IMR-90 (cell line): Measurements from ENCODE around the gene AKAP6. TPM values are rescaled to one million over a fixed set of nuclear protein-coding genes. Genes with fewer than 3 reads are reported as not detected.

Source experiments
- ATAC-seq: fragments of 200-7000 bp; cut with Tn5 transposase; 2 replicates; pipeline ENCODE4 v1.9.1; 2020; ENCODE audit warnings: low read depth, mild to moderate bottlenecking, moderate library complexity
- BruUV-seq: library from RNA; stranded (reverse); fragments of 400-500 nt; replicated peaks from 2 replicates; lab custom pipeline; 2021; lab: Mats Ljungman, UMichigan
- CTCF ChIA-PET: fragments of 300-600 bp; formaldehyde crosslinking; extraction: SDS; loops from one replicate; lab custom pipeline; 2021; ENCODE audit warnings: antibody characterized with exemption; lab: Yijun Ruan, JAX
- POLR2A ChIA-PET: fragments of 300-600 bp; sonication (Branson Sonifier 250); formaldehyde crosslinking; loops from one replicate; lab custom pipeline; 2022; ENCODE audit warnings: antibody characterized with exemption; ENCODE audit not compliant: unreplicated experiment; lab: Charles Lee
- DNase-seq: peaks from one replicate; pipeline ENCODE4 v3.0.0; 2013
- H2AFZ ChIP-seq: replicated peaks from 2 replicates; pipeline ENCODE3; 2013; ENCODE audit warnings: low read length, mild to moderate bottlenecking; ENCODE audit not compliant: poor library complexity
- H2AK5ac ChIP-seq: 2 replicates; pipeline ENCODE4 v1.6.1; 2013; ENCODE audit warnings: low read depth, low read length, inconsistent platforms
- H2AK9ac ChIP-seq: replicated peaks from 2 replicates; pipeline ENCODE3; 2013; ENCODE audit warnings: mild to moderate bottlenecking, low read depth, low read length, moderate library complexity; ENCODE audit not compliant: poor library complexity
- H2BK120ac ChIP-seq: 2 replicates; pipeline ENCODE4 v1.6.1; 2013; ENCODE audit warnings: low read depth, low read length, inconsistent platforms
- H2BK15ac ChIP-seq: 3 replicates; pipeline ENCODE4 v1.6.1; 2013; ENCODE audit warnings: low read depth, low read length, inconsistent platforms
- H2BK20ac ChIP-seq: 2 replicates; pipeline ENCODE4 v1.6.1; 2013; ENCODE audit warnings: low read depth, mild to moderate bottlenecking, inconsistent platforms, low read length, moderate library complexity
- H2BK5ac ChIP-seq: 2 replicates; pipeline ENCODE4 v1.6.1; 2013; ENCODE audit warnings: mild to moderate bottlenecking, low read depth, low read length, inconsistent platforms; ENCODE audit not compliant: poor library complexity, severe bottlenecking
- H3K14ac ChIP-seq: replicated peaks from 2 replicates; pipeline ENCODE4 v1.6.1; 2013; ENCODE audit warnings: low read depth, low read length, inconsistent platforms
- H3K18ac ChIP-seq: 2 replicates; pipeline ENCODE4 v1.6.1; 2013; ENCODE audit warnings: low read depth, low read length, control low read depth
- H3K23ac ChIP-seq: 2 replicates; pipeline ENCODE4 v1.6.1; 2013; ENCODE audit warnings: low read depth, low read length, inconsistent platforms
- H3K27ac ChIP-seq: 2 replicates; pipeline ENCODE4 v1.5.1; 2013; ENCODE audit warnings: mild to moderate bottlenecking, control low read depth, low read length; ENCODE audit not compliant: insufficient read depth
- H3K27me3 ChIP-seq: 2 replicates; pipeline ENCODE4 v1.6.1; 2013; ENCODE audit warnings: low read length; ENCODE audit not compliant: control insufficient read depth, insufficient read depth
- H3K36me3 ChIP-seq: 2 replicates; pipeline ENCODE4 v1.6.1; 2013; ENCODE audit warnings: low read length, mixed read lengths; ENCODE audit not compliant: control insufficient read depth, insufficient read depth
- H3K4ac ChIP-seq: 2 replicates; pipeline ENCODE4 v1.6.1; 2013; ENCODE audit warnings: low read depth, low read length, inconsistent platforms
- H3K4me1 ChIP-seq: 2 replicates; pipeline ENCODE4 v1.6.1; 2013; ENCODE audit warnings: low read length, mixed read lengths; ENCODE audit not compliant: control insufficient read depth, insufficient read depth
- H3K4me2 ChIP-seq: 2 replicates; pipeline ENCODE4 v1.6.1; 2013; ENCODE audit warnings: low read depth, mild to moderate bottlenecking, control low read depth, low read length, moderate library complexity
- H3K4me3 ChIP-seq: 2 replicates; pipeline ENCODE4 v1.5.1; 2013; ENCODE audit warnings: low read depth, mild to moderate bottlenecking, control low read depth, low read length, moderate library complexity; ENCODE audit not compliant: insufficient read depth
- H3K56ac ChIP-seq: 2 replicates; pipeline ENCODE4 v1.6.1; 2013; ENCODE audit warnings: low read length, inconsistent platforms; ENCODE audit not compliant: insufficient read depth; ENCODE audit errors: extremely low read depth
- H3K79me1 ChIP-seq, 2 experiments: 2 replicates each; pipeline ENCODE4 v1.6.1; 2013; ENCODE audit warnings: low read length in 2 of 2, inconsistent platforms in 1 of 2, low read depth in 1 of 2
- H3K9ac ChIP-seq: 2 replicates; pipeline ENCODE4 v1.6.1; 2013; ENCODE audit warnings: low read depth, low read length, control low read depth
- H3K9me1 ChIP-seq: 2 replicates; pipeline ENCODE4 v1.6.1; 2013; ENCODE audit warnings: low read length, inconsistent platforms; ENCODE audit not compliant: insufficient read depth
- H3K9me3 ChIP-seq: 2 replicates; pipeline ENCODE4 v1.6.1; 2013; ENCODE audit warnings: low read length; ENCODE audit not compliant: control insufficient read depth, insufficient read depth
- H4K20me1 ChIP-seq: 2 replicates; pipeline ENCODE4 v1.6.1; 2013; ENCODE audit warnings: low read length, inconsistent platforms; ENCODE audit not compliant: insufficient read depth
- H4K5ac ChIP-seq: 2 replicates; pipeline ENCODE4 v1.6.1; 2013; ENCODE audit warnings: mild to moderate bottlenecking, low read depth, low read length, control low read depth
- H4K8ac ChIP-seq, 2 experiments: 2 replicates each; pipeline ENCODE4 v1.6.1; 2013; ENCODE audit warnings: low read depth in 2 of 2, low read length in 2 of 2, control low read depth in 1 of 2, inconsistent platforms in 1 of 2
- H4K91ac ChIP-seq: 2 replicates; pipeline ENCODE4 v1.6.1; 2013; ENCODE audit warnings: low read depth, low read length, inconsistent platforms; ENCODE audit not compliant: insufficient read depth
- BHLHE40 ChIP-seq: fragments of 150-350 bp; IDR thresholded peaks from 2 replicates; pipeline ENCODE4 v1.6.1; 2016; ENCODE audit warnings: mild to moderate bottlenecking, low read depth, low read length
- CTCF ChIP-seq: conservative IDR thresholded peaks from 2 replicates; pipeline ENCODE4 v1.5.1; 2012; ENCODE audit warnings: mild to moderate bottlenecking, low read depth, low read length, improper control_type of control experiment
- ELK1 ChIP-seq: fragments of 150-350 bp; IDR thresholded peaks from 2 replicates; pipeline ENCODE4 v1.6.1; 2016; ENCODE audit warnings: low read depth, mild to moderate bottlenecking, low read length, moderate library complexity, borderline replicate concordance
- FOS ChIP-seq: fragments of 150-350 bp; IDR thresholded peaks from 2 replicates; pipeline ENCODE4 v1.6.1; 2016; ENCODE audit warnings: low read depth, low read length
- MAFK ChIP-seq: IDR thresholded peaks from 2 replicates; pipeline ENCODE4 v1.6.1; 2012; ENCODE audit warnings: low read depth, low read length, improper control_type of control experiment
- MXI1 ChIP-seq: IDR thresholded peaks from 2 replicates; pipeline ENCODE4 v1.6.1; 2012; ENCODE audit warnings: low read depth, mild to moderate bottlenecking, low read length, moderate library complexity, borderline replicate concordance
- NFE2L2 ChIP-seq: fragments of 150-350 bp; IDR thresholded peaks from 2 replicates; pipeline ENCODE4 v1.6.1; 2016; ENCODE audit warnings: low read depth, mild to moderate bottlenecking, low read length
- POLR2A ChIP-seq: IDR thresholded peaks from 2 replicates; pipeline ENCODE4 v1.6.1; 2012; ENCODE audit warnings: mild to moderate bottlenecking, low read depth, low read length
- RAD21 ChIP-seq: IDR thresholded peaks from 2 replicates; pipeline ENCODE4 v1.6.1; 2012; ENCODE audit warnings: low read length, improper control_type of control experiment
- RCOR1 ChIP-seq: IDR thresholded peaks from 2 replicates; pipeline ENCODE4 v1.6.1; 2012; ENCODE audit warnings: mild to moderate bottlenecking, low read length, improper control_type of control experiment; ENCODE audit not compliant: insufficient replicate concordance
- SMC3 ChIP-seq: fragments of 150-350 bp; IDR thresholded peaks from 2 replicates; pipeline ENCODE4 v1.6.1; 2016; ENCODE audit warnings: low read depth, mild to moderate bottlenecking, antibody characterized with exemption, low read length, moderate library complexity
- USF2 ChIP-seq: fragments of 150-350 bp; IDR thresholded peaks from 2 replicates; pipeline ENCODE4 v1.6.1; 2017; ENCODE audit warnings: mild to moderate bottlenecking, antibody characterized with exemption, low read length, low read depth
- WGBS, 2 experiments: methylation state at CpG; one replicate each; pipeline versions ENCODE4 v1.1.5 to v1.1.7; 2013; ENCODE audit warnings: missing lambda C conversion rate in 2 of 2; ENCODE audit not compliant: insufficient read length in 1 of 2; ENCODE audit errors: extremely low coverage in 2 of 2; 5-methylcytosine and 5-hydroxymethylcytosine counted together
- dilution Hi-C: fragments of 300-500 bp; cut with HindIII; formaldehyde crosslinking; loops from one replicate; pipeline ENCODE4 v1.14.3; 2018; ENCODE audit warnings: low sequenced_read_pairs; ENCODE audit not compliant: unreplicated experiment
- in situ Hi-C: fragments of 300-500 bp; cut with MboI; formaldehyde crosslinking; loops from 3 replicates; pipeline ENCODE4 v1.14.3; 2019; ENCODE audit warnings: low sequenced_read_pairs, inconsistent platforms, mixed read lengths
- intact Hi-C: fragments of 100-400 bp; cut with micrococcal nuclease; formaldehyde crosslinking; loops from 2 replicates; pipeline ENCODE4 v1.10.0; 2022
- polyA plus RNA-seq, 3 experiments: library from polyadenylated mRNA; depleted of rRNA; stranded (reverse); fragments of >200 nt; gene quantifications; 2 replicates each; pipeline ENCODE4 v1.2.3, GENCODE V29; 2012; ENCODE audit warnings: low replicate concordance in 1 of 3
- total RNA-seq: library from RNA; depleted of rRNA; stranded (reverse); fragments of >200 nt; gene quantifications from 2 replicates; pipeline ENCODE4 v1.2.3, GENCODE V29; 2012

The AKAP6 gene
- total and polyA plus RNA-seq, 2 of the 4 experiments (the other 2 are of a cell fraction): 0.22 to 1.6 TPM

- no peak overlapping the region for H2AK9ac ChIP-seq
- no peak overlapping the region for H2BK15ac ChIP-seq
- H3K4ac ChIP-seq: no peak overlapping the region
- H4K91ac ChIP-seq: no peak overlapping the region
- no peak overlapping the region for H3K56ac ChIP-seq
- no peak overlapping the region for H4K8ac ChIP-seq
- no peaks in the 10 kb centered on the region for H4K20me1 ChIP-seq
- no peak for ATAC-seq
- no peaks in the 10 kb centered on the region for H3K9me3 ChIP-seq
- H3K27ac ChIP-seq: no peak overlapping the region
- no peak overlapping the region for H3K4me3 ChIP-seq
- no peak overlapping the region for H4K5ac ChIP-seq
- H3K4me2 ChIP-seq: no peak overlapping the region
- dilution Hi-C loops (no loop called here), intact Hi-C loops (no loop called here), in situ Hi-C loops (no loop called here)
- no peaks in the 10 kb centered on the region for H3K9me1 ChIP-seq
- no peak overlapping the region for H3K9ac ChIP-seq
- H3K36me3 ChIP-seq: no peaks in the 10 kb centered on the region
- H2BK20ac ChIP-seq: no peak overlapping the region
- TF ChIP-seq MXI1: no peak
- TF ChIP-seq ELK1: no peak
- no peak for TF ChIP-seq POLR2A
- no peak for TF ChIP-seq SMC3
- TF ChIP-seq BHLHE40: no peak
- TF ChIP-seq NFE2L2: no peak
- no peak for TF ChIP-seq RAD21
- TF ChIP-seq RCOR1: no peak
- TF ChIP-seq USF2: no peak
- TF ChIP-seq CTCF: no peak
- TF ChIP-seq FOS: no peak
- no peak for TF ChIP-seq MAFK
- POLR2A ChIA-PET: no interaction called here
- H2AK5ac ChIP-seq: no peak overlapping the region
- no peak overlapping the region for H3K14ac ChIP-seq
- H3K23ac ChIP-seq: no peak overlapping the region
- BruUV-seq: no TSS peak
- no peak overlapping the region for H2BK5ac ChIP-seq
- DNase-seq: no peak
- CTCF ChIA-PET: interaction anchor here (0.6 kb wide), 1 partner anchor 10 kb away, joined by 3 read pairs; no protein-coding TSS in a partner anchor
- no peaks in the 10 kb centered on the region for H3K79me1 ChIP-seq
- no peak overlapping the region for H2BK120ac ChIP-seq
- no peaks in the 10 kb centered on the region for H3K4me1 ChIP-seq
- no peak overlapping the region for H3K18ac ChIP-seq
- no CpG with 5 or more reads among the region's 2 CpGs for WGBS, 2 experiments
- H2AFZ ChIP-seq: no peak overlapping the region
- no peaks in the 10 kb centered on the region; the same call in 1 of the 2 replicates for H3K27me3 ChIP-seq
These were observed 105.1 kb downstream of the AKAP6 start for GRCh38 chr14:32434180-32434579.
